NCI-H226 (cell line): ENCODE results near the gene STK32B.

Experiments used
- DNase-seq: peaks from one replicate; pipeline ENCODE4 v3.0.0-alpha.2; 2015

STK32B gene

DNA sequence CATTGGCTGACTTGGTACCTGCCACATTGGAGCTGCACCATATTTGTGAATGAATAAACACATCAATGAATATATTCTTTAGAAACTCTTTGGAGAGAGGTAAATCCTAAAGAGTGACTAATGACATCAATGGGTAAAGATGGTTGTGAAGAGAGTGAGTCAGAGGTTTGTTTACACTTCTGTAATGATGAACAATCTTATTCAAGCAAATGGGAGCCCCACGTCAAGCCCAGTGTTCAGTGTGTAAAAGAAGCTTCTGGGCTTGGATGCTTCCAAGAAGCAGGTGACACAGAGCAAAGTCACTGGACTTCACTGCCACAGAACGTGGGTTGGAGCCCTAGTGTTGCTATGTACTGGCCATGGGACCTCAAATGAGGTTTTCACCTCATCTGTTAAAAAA lies 319.0 kb downstream of the STK32B start:
- DNase-seq: peak; percentile 26

DNA sequence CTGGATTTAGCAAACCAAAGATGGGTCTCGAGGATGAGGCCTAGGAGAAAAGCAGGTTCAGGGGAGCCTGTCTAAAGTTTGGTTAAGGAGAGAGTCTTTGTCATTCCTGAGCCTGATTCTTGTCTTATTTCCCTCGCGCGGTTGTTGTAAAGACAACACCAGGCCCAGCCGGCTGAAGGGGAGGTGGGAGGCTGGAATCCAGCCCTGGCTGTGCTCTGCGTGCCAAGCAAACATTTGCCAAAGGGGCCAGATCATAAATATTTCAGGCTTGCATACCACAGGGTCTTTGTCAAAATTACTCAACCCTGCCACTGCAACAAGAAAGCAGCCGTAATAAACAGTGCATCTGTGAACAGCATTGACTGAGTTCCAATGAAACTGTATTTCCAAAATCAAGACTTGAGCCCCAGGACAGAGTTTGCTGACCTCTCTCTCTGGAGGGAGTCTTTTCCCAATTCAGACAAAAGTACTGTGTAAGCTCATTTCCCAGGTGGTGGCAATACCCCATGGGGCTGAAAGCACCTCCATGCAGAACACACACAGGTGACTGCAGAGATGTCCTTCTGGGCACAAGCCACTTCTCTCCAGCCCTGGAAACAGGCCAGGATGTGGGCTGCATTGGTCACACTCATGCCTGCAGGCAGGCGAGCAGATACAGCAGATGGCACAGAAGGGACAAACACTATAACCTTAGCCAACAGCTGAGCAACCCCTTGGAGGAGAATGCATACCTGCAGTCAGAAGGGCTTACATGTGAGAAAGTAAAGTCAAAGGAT lies 320.3 kb downstream of the STK32B start:
- DNase-seq: peak; percentile 31

DNA sequence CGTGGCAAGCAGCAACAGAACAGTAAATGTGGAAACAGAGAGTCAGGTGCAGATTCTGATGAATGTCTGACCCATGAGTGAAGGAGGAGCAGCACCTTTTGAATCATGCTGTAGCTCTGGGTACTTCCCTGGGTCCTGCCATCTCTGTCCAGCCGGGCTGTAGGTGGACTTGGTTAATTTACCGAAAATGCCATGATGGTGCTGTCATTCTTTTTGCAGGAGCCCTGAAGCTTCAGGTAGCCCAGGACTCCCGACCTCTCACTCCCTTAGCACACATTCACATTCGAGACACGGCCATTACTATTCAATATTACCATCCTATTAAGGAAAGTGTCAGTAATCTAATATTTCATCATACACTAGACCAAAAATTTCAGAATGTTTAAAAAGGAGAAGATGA lies 320.9 kb downstream of the STK32B start:
- no peak for DNase-seq

DNA sequence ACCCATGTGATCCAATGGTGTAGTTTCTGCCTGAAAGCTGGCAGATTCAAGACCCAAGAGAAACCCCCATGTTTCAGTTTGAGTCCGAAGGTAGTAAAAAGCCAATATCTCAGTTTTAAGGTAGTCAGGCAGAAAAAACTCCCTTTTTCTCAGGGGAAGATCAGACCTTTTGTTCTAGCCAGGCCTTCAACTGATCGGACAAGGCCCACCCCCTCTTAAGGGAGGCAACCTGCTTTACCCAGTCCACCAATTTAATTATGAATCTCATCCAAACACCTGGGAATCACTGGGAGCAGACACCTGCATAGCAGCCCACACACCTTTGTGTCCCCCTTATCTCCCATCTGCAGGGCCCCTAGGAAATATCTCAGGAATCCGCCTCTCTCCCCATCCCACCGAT lies 322.0 kb downstream of the STK32B start:
- DNase-seq: no peak

DNA sequence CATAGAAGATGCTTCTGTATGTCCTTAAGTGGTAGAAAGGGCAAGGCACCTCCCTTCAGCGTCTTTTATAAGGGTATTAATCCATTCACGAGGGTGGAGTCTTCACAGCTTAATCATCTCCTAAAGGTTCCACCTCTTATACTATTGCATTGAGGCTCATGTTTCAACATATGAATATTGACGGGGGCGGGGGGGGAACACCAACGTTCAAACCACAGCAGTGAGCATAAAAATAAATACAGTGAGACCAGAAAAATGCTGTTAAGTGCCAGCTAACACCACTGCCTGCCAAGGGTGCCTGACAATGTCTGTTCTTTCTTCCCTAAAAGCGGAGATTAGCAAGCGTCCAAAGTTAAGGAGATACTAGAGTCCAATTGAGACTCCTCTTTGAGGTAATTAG lies 323.3 kb downstream of the STK32B start:
- no peak for DNase-seq

DNA sequence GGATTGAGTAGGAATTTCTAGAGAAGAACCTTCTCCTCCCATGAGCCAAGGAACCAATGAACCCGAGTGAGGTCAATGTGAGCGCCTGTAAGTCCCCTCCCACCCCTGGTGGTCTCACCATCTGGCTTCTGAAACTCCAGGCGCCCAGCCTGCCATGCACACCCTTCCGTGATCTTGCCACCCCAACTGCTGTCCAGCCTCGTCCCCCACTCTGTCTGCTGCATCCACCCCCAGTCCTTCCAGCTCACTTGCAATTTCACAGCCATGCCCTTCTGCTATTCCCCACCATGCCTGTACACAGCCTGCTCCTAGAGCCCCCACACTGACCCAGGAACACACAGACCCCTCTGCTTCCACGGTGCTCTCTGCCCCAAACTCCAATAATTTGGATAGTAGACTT lies 323.7 kb downstream of the STK32B start:
- DNase-seq: no peak

DNA sequence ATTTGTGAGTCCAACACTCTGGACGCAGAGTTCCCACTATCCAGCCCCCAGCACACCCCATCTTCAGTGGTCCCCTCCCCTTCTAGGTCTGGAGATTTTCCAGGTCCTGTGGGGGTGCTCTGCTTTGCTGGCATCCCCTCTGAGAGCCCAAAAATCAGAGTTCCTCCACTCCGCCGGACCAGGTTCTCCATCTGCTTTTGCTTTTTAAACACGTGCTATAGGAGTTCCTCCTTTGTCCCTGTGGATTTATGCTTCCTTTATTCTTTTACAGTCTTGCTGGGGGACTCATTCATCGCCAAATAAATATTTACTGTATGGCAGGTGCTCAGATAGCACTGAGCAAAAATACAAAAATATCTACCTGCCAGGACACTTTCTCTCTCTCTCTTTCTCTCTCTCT lies 324.7 kb downstream of the STK32B start:
- DNase-seq: no peak

DNA sequence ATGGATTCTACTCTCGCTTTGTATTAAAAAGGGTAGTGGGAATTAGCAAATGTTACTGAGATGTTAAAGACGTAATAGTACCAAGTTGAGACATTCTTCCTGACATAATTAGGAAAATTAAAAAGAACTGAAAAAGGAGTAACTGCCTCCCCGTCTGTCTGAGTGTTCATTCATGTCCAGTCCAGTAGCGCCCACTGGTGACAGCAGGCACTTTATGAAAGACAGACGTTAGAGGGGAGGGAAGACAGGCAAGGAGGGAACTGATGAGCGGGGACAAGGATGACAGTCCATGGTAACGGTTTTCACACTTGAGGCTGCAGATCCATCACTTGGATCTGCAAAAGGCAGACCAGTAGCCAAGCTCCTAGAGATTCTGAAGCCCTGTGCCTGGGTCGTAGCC lies 326.7 kb downstream of the STK32B start:
- DNase-seq: no peak

DNA sequence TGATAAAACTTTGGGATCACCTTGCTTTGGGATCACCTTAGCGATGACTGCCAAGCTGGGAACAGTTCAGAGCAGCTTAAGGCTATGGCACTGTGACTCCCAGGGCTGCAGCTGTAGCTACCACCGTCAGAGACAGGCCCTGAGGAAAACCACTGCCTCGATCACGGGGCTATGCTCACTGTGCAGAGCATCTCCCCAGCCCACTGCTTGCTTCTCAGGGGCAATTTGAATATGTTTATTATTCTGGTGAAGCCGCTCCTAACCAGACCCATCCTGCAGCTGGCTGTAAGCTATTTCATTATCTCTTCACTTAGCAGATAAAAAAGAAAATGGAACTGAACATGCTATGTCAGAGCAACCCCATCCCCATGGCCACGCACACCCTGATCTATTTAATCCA lies 328.6 kb downstream of the STK32B start:
- no peak for DNase-seq

DNA sequence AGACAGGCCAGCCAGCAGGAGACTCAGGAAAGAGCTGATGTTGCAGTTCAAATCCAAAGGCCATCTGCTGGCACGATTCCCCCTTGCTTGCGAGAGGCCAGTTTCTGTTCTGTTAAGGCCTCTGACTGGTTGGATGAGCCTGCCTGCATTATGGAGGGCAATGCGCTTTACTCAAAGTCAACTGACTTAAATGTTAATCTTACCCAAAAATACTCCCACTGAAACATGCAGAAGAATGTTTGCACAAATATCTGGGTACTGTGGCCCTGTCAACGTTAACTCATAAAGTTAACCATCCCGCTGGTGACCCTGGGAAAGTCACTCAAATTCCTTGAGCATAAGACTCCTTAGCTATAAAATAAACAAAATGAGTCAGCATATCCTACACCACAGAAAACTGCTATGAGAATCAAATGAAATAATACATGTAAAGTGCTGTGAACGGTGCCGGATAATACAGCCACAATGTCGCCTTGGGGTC lies 330.7 kb downstream of the STK32B start:
- DNase-seq: no peak

DNA sequence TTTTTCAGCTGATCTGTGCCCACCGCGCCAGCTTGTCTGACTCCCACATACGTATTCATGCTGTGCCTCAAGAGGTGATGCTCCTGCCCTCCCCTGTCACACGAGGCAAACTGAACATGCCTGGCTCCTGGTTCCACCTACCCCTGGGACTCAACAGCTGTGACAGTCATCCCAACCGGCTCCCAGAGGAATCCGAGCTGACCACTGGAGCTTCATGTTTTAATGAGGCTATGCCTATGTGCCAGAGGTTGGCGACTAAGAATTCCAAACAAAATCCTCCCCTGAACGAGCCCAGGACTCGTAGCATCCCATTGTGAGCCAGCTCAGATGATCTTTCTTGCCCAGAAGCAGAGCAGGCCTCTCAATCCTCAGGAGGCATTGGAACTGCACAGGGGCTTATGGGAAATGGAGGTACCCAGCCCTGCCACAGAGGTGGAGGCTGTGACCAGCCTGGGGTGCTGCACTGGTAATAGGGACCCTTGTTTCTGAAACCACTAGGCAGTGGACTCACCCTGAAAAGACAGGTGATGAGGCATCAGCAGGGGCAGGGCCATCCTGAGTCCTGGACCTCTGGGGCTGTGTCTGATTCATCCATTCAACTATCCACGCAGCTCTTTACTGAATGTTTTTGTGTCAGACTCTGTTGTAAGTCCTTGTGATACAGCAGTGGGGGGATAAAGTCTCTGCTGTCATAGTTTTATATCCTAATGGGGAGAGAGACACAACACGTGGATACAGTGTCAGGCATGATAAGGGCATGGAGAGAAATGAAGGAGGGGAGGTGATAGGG lies 332.1 kb downstream of the STK32B start:
- no peak for DNase-seq

DNA sequence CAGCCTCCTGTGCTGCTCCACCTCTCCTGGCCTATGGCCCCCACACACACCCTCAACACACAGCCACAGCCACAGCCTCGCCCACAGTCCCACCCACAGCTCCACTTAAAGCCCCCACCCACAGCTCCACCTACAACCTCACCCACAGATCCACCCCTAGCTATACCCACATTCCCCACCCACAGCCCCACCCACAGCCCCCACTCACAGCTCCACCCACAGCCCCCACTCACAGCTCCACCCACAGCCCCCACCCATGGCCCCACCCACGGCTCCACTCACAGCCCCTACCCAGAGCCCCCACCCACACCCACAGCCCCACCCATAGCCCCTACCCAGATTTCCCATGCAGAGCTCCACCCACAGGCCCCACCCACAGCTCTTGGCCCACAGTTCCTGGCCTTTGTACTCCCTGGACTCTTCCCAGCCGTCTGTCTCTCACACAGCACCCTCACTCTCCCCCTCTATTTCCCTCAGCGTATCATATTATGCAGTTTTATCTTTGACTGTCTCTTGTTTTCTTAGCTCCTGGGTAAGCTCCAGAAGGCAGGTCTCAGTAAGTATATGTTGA lies 334.5 kb downstream of the STK32B start:
- DNase-seq: peak; percentile 20

DNA sequence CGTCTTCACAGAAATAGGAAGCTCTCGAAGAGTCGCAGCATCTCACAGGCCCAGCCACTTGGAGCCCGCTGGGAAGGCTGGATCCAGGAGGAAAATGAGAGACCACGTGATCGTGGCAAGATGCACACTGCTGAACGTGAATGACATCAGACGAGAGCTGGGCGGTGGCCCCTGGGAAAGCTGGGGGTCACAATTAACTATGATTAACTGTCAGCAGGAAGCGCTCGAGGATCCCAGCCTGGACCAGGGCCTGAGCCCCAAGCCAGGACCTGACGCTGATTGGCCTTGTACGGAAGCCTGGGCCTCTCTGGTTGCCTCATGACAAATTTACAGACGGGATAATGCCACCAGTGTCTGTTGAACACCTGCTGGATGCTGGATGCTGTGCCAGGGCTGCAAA lies 335.6 kb downstream of the STK32B start:
- DNase-seq: no peak

DNA sequence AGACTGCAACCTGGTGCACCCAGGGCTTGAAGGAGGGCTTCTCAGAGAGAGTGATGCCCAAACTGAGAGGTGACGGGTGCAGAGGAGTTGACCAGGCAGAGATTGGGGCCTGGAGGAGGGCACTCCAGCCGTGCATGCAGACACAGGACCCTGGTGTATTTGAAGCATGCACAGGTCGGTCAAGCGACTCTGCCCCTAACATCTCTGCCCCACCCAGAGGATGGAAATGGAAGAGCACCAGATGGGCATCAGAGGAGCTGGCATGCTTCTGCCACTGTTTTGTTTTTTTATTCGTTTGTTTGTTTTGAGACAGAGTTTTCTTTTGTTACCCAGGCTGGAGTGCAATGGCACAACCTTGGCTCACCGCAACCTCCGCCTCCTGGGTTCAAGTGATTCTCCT lies 336.2 kb downstream of the STK32B start:
- DNase-seq: no peak

DNA sequence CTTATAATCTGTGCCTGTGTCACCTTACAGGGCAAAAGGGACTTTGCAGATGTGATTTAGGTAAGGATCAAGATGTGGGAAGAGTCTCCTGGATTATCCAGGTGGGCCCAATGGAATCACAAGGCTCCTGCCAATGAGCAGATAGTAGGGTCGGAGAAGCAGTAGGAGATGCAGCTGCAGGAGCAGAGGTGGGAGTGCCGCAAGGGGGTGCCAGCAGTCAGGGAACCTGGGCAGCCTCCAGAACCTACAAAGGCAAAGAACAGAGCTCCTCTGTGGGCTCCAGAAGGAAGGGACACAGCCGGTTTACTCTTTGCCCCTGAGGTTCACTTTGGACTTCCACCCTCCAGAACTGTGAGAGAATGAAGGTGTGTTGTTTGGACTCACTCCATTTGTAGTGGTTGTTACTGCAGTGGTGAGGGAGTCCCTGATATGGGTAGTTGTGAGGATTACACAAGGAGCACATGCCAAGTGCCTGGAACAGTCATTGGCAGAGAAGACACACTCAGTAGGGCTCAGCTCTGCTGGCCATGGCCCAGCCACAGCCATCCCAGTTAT lies 338.6 kb downstream of the STK32B start:
- no peak for DNase-seq

DNA sequence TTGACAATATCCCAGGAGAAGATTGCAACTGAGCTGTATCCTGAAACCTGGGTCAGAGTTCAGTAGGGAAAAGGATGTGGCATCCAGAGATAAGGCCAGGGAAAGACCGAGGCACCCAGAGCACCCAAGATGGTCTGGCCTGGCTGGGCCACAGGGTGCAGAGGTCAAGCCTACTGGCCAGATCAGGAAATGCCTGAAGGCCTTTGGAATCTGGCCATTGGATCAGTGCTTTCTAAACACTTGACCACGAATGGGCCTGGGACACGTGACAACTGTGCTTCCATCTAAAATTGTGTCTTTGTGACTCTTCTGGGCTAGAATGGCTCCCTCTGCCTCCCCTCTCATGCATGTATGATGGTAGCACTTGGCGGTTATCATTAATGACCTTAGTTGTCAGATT lies 340.2 kb downstream of the STK32B start:
- no peak for DNase-seq

DNA sequence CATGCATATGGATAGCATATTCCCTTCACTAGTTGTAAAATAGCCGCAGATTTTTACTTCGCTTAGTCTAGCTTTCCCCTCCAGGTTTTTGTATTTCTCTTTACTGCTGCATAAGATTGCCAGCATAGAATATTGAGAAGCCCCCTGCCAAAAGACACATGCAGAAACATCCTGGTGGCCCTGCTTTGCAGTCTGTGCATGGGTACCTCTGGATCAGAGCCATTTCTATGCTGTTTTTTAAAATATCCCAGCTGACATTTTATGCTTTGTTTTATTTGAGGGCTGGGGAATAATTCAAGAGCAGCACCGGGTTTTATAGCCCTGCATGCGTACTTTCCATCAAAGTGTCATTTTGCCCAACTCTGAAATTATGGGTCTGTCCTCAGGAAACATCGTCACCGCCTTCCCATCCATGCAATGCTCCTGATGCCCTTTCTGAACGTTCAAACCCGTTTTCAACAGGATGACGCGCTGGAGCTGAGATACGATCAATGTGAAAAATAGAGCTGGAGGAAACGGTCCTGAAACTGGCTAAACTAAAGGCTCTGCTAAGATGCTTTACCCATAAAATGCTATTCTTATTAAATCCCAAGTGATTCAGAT lies 342.7 kb downstream of the STK32B start:
- no peak for DNase-seq

DNA sequence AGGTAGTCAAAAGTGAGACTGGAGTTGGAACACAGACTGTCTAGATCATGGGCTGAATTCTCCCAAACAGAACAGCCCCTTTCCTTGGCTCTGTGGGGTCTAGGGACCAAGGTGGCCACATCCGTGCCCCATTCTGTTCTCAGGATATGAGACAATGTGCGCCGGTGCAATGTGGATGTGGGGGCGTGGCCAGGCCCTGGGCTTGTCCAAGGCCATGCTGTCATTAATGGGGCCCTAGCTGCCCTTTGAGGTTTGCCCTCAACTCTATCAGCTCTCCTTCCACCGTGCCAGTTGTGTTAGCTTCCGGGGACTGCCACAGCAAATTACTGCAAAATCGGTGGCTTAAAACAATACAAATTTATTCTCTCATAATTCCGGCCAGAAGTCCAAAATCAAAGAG lies 344.5 kb downstream of the STK32B start:
- DNase-seq: no peak

DNA sequence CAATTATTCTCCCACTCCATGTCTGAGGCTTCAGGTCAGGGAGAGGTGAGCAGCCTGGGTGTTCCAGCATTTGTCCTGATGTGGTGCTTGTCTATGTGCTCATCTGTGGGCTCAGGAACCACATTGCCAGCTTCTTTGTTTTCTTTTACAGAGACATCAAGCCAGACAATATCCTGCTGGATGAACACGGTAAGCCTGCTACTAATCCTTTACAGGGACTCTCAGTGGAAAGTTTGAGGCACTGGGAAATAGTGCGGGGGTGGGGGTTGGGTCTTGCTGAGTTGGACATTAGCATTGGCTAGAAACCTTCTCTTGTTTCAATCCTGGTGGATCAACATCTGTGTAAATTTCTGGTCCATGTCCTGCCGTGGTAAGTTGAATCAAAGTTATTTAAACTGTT lies 346.8 kb downstream of the STK32B start:
- DNase-seq: no peak

DNA sequence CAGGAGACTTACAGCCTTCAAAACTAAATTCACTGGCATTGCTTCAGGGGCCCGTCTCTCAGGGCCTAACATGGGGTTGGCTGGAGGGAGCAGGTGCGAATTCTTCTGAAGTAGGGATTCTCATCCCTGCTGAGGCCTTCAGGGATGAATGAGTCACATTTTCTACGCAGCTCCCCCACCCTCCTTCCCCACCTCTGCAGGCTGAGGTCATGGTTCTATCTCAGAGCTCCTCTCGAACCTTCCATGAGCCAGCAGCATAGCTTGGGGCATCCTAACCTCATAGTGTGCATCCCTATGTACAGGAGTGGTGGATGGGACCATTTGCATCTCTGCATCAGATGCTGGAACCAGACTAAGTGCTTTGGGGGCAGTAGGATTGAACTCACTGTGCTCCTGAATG lies 347.8 kb downstream of the STK32B start:
- no peak for DNase-seq

DNA sequence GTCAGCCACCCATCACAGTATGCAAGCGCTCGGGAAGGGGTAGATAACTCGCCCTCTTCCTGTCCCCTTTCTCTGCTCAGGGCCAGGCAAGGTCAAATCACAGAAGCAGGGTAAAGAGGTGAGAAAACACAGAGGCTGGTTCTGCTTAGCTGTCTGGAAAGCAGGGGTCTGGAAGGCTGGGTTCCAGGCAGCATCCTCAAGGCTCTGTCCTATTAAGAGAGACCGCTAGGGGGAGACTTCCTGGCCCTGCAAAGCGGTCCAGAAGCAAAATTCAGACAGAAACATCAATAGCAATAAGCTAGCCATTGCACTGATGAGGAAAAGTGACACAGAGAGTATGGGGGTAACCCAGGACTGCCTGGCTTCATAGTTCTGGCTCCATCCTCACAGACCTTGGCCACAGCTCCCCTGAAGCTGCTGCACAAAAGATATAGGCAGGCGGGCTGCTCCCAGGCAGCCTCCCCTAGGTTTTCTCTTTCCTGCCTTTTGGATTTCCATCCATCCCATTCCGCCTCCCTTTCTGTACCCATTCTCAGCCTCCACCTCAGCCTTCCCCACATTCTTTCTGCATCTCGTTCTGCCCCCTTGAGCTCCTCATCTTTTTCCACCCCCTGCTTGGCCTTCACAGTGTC lies 348.6 kb downstream of the STK32B start:
- no peak for DNase-seq

DNA sequence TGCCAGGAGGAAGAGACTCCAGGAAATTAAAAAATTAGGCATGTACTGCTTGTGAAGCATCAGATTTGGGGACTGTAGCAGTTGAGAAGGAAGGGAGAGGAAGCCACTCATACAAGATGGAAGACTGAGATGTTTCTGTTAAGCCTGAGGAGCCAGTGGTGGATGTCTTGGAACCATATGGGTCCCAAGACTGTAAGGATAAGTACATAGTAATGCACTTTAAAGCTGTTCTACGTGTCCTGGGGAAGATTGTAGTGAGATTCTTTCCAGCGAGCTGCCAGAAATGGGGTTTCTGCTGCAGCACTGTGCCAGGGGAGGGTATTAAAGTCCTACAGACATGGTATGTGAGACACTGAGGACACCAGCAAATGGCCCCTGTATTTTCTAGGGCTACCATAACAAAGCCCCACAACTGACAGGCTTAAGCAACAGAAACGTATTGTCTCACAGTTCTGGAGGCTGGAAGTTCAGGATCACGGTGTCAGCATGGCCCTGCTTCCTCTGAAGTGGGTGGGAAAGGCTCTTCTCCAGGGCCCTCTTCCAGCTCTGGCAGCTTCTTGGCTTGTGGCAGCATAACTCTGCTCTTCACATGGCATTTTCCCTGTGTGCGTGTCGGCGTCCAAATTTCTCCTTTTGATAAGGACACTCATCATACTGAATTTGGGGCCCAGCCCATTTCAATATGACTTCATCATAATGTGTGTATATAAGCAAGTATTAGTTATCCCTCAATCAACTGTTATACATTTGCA lies 352.6 kb downstream of the STK32B start:
- no peak for DNase-seq
